Activated CD8-positive, alpha-beta memory T cell treated with anti-CD3 and anti-CD28 coated beads for 1 hour (primary cell): Measurements from ENCODE around the gene NEK3.
"Not testable (repeated sequence)": the region's sequence is repeated elsewhere in the genome, so short reads cannot be mapped to it uniquely, and the experiment has no call there.

Experiments used
- DNase-seq, 2 donors: peaks; one replicate each; pipeline ENCODE4 v3.0.0-alpha.2; 2020; ENCODE audit warnings: low read depth in 1 of 2; ENCODE audit errors: extremely low read depth in 1 of 2

Gene NEK3, protein sequence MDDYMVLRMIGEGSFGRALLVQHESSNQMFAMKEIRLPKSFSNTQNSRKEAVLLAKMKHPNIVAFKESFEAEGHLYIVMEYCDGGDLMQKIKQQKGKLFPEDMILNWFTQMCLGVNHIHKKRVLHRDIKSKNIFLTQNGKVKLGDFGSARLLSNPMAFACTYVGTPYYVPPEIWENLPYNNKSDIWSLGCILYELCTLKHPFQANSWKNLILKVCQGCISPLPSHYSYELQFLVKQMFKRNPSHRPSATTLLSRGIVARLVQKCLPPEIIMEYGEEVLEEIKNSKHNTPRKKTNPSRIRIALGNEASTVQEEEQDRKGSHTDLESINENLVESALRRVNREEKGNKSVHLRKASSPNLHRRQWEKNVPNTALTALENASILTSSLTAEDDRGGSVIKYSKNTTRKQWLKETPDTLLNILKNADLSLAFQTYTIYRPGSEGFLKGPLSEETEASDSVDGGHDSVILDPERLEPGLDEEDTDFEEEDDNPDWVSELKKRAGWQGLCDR

DNA sequence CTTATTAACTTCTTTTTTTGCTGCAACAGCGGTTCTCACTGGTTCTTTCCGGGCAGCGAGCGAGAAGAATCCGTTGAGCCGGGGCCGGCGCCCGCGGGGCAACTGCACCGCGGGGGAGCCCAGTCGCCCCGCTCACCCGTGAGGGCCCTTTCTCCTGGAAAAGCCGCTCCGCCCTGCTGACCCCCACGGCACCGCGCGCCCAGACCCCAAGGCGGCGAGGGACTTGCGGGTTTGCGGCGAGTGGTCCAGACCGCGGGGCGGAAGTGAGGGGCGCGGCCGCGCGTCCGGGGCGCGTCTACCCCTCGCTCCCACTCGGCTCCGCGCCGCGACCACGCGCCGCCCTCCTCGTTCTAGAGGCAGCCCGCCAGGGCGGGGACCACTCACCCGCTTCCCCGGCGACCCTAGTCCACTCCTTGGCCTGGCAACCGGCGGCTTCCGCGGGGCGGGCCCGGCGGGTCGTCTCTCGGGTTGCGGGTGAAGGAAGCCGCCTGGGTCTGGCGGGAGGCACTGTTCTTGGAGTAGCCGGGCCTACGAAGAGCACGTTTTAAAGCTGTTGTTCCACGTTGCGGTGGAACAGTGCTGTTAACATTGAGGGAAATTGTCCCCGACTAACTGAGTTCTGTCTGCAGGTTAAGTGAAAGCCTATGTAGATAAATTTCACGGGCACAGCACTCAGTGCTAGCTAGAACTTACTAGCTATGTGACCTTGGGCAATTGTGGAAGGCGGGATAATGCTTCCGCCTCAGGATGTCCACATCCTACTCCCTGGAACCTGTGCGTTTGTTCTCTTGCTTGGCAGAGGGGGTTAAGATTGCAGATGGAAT lies at the start of gene NEK3:
Gene NEK3, minus strand, starts transcription at position 439 of the 824 bp plus-strand sequence. CDS start 3,406 bp downstream, outside the sequence.
- peak in 1 of 2 donors; percentile 35 for DNase-seq

- DNase-seq, result not testable (repeated sequence)
These were observed 49.0 kb upstream of the NEK3 start for GRCh38 chr13:52208384-52208783.

DNA sequence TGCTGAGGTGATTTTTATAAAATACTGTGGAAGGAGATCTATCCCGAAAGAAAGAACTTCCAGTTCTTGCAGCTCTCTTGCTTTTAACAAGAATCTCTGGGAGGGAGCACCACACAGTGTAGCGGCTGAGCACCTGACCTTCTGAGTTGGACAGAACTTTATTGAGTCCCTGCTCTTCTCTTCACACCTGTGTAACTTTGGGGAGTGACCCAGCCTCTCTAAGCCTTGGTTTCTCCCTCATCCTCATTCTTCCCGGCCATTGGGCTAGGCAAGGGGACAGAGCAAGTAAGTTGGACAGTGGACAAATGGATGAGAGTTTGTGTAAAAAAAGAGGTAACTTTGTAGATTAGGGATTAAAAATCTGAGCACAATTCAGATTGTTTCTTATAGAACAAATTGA lies 48.5 kb upstream of the NEK3 start:
- DNase-seq, result not testable (repeated sequence)

GRCh38 chr13:52207337-52207736 lies 47.9 kb upstream of the NEK3 start:
- not testable (repeated sequence) for DNase-seq

DNA sequence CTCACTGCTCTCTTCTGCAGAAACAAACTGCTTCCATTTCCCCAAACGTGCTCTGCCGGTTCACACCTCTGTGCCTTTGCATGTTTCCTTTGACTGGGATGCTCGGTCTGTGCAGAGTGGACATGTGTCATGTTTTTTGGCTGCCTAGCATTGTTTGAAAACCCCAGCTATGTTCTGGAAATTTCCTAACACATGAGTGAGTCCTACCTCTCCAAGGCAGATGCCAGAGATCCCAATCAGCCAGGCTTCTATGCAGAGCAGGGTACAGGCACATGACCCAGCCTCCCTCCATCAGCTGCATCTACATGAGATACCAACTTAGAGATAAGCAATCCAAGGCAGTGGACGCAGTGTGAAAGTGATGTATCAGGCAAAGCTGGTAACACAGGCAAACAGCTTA lies 45.1 kb upstream of the NEK3 start:
- not testable (repeated sequence) for DNase-seq

- not testable (repeated sequence) for DNase-seq
These were observed 44.5 kb upstream of the NEK3 start for GRCh38 chr13:52203864-52204263.

- not testable (repeated sequence) for DNase-seq
These were observed 43.1 kb upstream of the NEK3 start for GRCh38 chr13:52202506-52202905.

DNA sequence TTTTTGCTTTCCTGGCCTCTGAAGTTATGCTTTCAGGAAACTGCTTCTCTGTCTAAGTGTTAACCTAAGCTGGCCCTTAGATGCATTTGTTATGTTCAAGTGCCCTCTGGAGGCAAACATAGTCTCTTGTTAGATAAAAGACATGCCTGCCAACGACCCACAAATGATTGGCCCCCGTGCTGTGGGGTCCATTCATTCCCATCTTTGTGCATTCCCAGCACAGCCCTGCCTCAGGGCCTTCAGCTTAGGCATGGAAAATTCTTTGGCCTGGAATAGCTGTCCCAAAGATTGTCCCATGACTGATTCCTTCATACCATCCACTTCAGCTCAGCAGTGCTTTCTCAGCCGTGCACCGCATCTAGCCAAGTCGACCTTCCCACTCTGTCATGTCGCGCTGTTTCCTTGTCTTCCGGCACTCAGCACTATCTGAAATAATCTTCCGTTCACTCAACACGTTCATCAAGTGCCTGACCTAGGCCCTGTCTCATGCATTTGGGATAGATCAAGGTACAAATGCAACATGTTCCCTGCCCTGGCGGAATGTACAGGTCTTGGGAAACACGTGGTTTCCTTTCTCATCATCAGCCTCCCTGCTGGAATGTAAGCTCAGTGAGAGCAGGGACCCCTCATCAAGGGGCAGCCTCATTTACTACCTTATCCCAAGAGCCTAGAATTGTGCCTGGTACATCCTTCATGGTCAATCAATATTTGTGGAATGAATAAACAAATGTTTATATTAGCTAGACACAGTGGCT lies 42.2 kb upstream of the NEK3 start:
- DNase-seq, result not testable (repeated sequence)

DNA sequence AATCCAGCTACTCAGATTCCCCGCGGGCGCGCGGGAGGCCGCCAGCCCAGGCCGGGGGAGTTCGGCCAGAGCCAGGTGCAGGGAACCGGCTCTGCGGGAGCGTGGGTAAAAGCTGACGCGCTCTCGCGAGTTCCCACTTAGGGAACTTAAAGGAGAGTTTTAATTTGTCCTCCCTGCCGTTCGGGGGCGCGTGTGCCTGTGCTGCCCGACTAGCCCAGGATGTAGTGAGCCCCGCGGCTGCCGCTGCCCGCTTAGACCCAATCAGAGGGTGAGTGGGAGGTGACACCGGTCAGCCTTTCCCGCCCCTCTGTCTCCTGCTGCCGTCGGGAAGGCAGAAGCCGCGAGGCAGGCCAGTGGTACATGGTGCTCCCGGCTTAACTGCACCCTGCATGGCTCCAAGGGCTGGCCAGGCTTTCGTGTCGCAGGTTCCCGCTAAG lies 36.0 kb upstream of the NEK3 start:
- DNase-seq, result peak; percentile 38 to 50

DNA sequence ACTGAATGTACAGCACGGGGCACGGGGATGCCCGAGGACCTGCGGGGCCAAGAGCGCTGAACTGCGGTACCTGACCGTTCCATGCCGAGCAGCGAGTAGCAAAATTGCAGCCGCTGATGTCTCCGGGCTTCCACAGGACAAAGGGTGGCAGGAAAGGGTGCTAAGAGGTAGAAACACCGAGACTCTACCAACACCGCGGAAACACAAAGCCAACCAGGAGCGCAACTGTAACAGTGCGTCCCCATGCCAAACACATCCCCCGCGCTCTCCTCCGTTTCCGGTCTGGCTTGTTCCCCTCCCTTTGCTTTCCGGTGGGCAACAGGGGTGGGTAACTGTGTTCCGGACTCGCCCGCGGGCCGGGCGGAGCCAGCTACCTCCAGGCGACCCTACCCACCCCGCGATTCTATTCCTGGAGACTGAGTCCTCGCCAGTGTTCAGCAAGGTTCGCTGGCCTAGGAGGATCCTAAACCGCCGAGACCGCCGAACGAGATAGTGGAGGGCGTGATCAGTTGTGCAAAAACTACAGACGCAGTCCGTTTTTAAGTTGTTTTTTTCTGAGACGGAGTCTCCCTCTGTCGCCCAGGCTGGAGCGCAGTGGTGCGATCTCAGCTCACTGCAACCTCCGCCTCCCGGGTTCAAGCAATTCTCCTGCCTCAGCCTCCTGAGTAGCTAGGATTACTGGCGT lies 34.9 kb upstream of the NEK3 start:
- DNase-seq, result peak; percentile 70 to 79

GRCh38 chr13:52193587-52194183 lies 34.3 kb upstream of the NEK3 start:
- DNase-seq, result not testable (repeated sequence)

GRCh38 chr13:52187424-52188187 lies 28.2 kb upstream of the NEK3 start:
- DNase-seq, result not testable (repeated sequence)

- no peak for DNase-seq
These were observed 27.6 kb upstream of the NEK3 start for GRCh38 chr13:52187029-52187423.

DNA sequence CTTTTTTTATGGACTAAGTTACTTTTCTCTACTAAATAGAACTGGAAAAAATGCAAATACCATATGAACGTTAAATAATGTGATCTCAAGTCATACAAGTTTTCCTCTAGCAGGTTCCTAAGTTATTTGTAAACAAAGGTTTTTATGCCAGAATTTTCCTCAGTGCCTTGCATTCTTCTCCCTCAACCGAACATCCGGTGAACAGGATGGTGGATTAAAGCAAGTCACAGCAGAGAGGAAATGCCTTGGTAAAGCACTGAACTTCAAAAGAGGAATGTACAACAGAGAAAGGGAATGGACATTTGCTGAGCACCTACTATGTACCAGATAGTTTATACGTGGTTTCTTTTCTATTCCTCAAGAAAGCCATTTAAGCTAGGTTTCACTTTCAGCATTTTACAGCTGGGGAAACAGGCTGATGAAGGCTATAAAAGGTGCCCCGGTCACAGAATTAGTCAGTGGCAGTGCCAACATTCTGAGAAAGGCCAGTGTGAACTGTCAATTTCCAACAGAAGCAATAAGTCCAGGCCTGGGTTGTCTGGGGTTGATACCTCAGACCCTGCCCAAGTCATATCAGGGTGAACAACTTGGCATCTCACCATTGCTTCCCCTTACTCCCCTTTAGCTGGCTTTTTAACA lies 22.0 kb upstream of the NEK3 start:
- DNase-seq, result not testable (repeated sequence)

- no peak for DNase-seq
These were observed 20.5 kb upstream of the NEK3 start for GRCh38 chr13:52179925-52180324.

- DNase-seq, result no peak
These were observed 17.9 kb upstream of the NEK3 start for GRCh38 chr13:52177276-52177675.

DNA sequence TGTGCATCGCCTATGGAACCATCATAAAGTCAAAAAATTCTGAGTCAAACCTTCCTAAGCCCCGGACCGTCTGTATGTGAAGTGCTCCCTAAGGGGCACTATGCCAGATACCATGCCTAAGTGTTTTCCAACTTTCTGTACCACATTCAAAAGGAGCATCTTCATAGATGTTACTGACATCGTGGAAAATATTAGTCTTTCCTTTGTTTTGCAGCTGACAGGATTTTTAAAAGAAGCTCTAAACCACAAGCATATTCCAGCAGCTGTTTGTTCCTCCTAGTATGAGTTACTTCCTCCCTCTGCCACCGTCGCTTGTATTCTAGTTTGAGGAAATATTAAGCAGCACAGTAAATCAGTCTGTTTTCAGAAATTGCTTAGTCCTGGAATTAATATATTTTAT lies 14.6 kb upstream of the NEK3 start:
- not testable (repeated sequence) for DNase-seq

DNA sequence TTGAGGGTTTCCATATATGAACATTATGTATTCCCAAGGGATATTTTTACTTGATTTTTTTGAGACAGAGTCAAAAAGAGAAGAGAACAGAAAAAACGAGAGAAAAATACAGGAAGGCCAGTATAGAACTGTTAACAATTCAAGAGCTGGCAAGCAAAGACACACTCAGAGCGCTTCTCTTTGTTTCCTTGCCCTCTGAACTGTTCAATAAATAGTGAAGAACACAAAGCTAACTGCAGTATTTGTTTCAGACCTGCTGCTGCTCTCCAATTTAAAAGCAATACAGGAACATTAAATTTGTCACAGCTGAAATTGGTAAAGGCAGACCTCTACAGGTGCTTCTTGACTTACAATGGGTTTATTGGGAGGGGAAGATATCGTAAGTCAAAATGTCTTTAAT lies 14.0 kb upstream of the NEK3 start:
- no peak for DNase-seq

- DNase-seq, result not testable (repeated sequence)
These were observed 12.3 kb upstream of the NEK3 start for GRCh38 chr13:52171686-52172085.
